GM23338 (cell line): ENCODE results near the gene SMIM13.

Experiments
- CREB1 ChIP-seq: fragments of 250-450 bp; sonication (Bioruptor Pico); IDR thresholded peaks from 2 replicates; pipeline ENCODE4 v1.5.0; 2020; ENCODE audit warnings: low read depth, mild to moderate bottlenecking, moderate library complexity
- CTCF ChIP-seq, 2 experiments: fragments of 200-600 bp in 1 of 2; sonication (generic) in 1 of 2; conservative IDR thresholded peaks; 2 replicates each; pipeline versions ENCODE4 v1.5.1 to v1.6.1; 2016 to 2017; ENCODE audit warnings: antibody characterized with exemption in 2 of 2, low read depth in 2 of 2, mild to moderate bottlenecking in 2 of 2, moderate library complexity in 1 of 2
- EZH2 ChIP-seq: fragments of 200-600 bp; sonication (generic); IDR thresholded peaks from one replicate; pipeline ENCODE4 v1.8.0; 2017; ENCODE audit warnings: antibody characterized with exemption, mild to moderate bottlenecking, low read depth; ENCODE audit not compliant: unreplicated experiment
- EZH2phosphoT487 ChIP-seq: fragments of 200-600 bp; sonication (generic); IDR thresholded peaks from one replicate; pipeline ENCODE4 v1.8.1; 2018; ENCODE audit warnings: antibody characterized with exemption; ENCODE audit not compliant: unreplicated experiment
- POLR2AphosphoS5 ChIP-seq: IDR thresholded peaks from 2 replicates; pipeline ENCODE4 v1.6.1; 2016; ENCODE audit warnings: antibody characterized with exemption, low read depth
- REST ChIP-seq: IDR thresholded peaks from one replicate; pipeline ENCODE4 v1.6.1; 2018; ENCODE audit warnings: antibody characterized with exemption; ENCODE audit not compliant: unreplicated experiment
- ZNF114 ChIP-seq: fragments of 250-450 bp; sonication (Bioruptor Pico); IDR thresholded peaks from 2 replicates; pipeline ENCODE4 v1.5.0; 2020; ENCODE audit warnings: mild to moderate bottlenecking, moderate library complexity

GRCh38 chr6:11162262-11162661, 68.6 kb downstream of the SMIM13 start:
- TF ChIP-seq CTCF (conservative IDR thresholded peaks at IDR 0.05; ENCODE audit: low read depth in 2 of 2) (no peak), EZH2 (no peak), POLR2AphosphoS5 (no peak), CREB1 (no peak), ZNF114 (CRISPR knock-in tag) (no peak), EZH2phosphoT487 (no peak), REST (no peak)
